GM10847 (cell line): ENCODE measurements around the gene CEP350.

Experiments
- POLR2A ChIP-seq: IDR thresholded peaks from 2 replicates; pipeline ENCODE4 v1.6.1; 2011; ENCODE audit not compliant: insufficient read length; ENCODE audit errors: extremely low read depth

Gene CEP350

GRCh38 chr1:180163041-180163440, 208.4 kb downstream of the CEP350 start:
- TF ChIP-seq POLR2A = no peak
